ENCODE data around the gene SCAMP4. TPM values are rescaled to one million over a fixed set of nuclear protein-coding genes. Genes with fewer than 3 reads are reported as not detected.
"Not testable (repeated sequence)": the region's sequence is repeated elsewhere in the genome, so short reads cannot be mapped to it uniquely, and the experiment has no call there.

The SCAMP4 gene
- total RNA-seq, 2 experiments from 2014 or later, result 23.1 to 25.1 TPM

DNA sequence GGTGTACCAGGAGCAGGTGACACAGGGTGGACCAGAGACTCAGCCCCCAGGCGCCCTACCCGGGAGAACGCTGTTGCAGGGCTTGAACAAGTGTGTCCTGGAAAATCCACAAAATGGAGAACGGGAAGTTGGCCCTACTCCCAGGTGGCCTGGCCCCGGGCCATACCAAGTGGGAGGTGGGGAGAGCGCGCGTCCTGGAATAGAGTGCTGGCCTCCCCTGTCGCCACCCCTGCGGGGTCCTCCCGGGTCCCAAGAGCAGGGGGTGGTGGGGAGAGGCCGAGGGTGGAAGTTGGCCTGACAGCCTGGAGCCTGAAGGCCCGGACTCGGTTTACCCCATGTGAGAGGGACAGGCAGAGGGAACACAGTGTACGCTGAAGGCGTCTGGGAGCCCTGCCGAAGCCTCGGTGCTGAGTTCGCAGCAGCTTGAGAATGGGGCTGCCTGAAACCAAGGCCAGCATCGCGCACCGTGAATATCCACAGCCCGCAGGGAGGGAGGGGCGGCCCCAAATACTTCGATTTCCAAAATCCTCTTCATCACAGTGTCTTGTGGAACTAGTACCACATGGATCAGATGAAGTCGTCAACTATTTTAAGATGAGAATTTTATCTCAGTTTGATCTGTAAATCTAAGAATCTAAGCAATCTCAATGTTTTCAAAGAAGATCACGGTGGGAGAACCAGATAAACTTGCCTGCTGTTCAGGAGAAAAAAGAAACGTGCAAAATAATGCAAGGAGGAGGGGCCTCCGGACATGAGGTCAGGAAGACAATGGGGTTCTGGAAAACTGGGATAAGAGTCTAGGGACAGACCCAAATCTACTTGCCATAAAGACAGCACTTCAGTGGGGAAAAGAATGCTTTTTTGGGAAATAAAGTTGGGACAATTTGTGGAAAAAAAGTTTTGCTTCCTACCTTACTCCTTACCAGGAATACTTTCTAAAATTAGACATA is 31.4 kb upstream of the SCAMP4 start:
- no peaks in the 10 kb centered on the region for H3K9me3 Mint-ChIP-seq
- H3K4me1 Mint-ChIP-seq (ENCODE audit: low read depth), result peaks cover 30% of the 10 kb centered on the region
- ATAC-seq (no peak), DNase-seq (no peak)
- H3K36me3 Mint-ChIP-seq (ENCODE audit: low read depth), result peaks cover 33% of the 10 kb centered on the region
- H3K4me3 Mint-ChIP-seq, result peak overlapping the region; percentile 99
- H3K27ac Mint-ChIP-seq, result peak overlapping the region; percentile 97
- intact Hi-C loops (cut with micrococcal nuclease), result no loop called here
- ChIA-PET CTCF (interaction anchor here (1.1 to 2.6 kb wide), 4 partner anchors 9 to 56 kb away, joined by 3 to 7 read pairs (median 6); no protein-coding TSS in a partner anchor), POLR2A (interaction anchor here (1.3 to 3.2 kb wide), 3 partner anchors 8 to 18 kb away, joined by 5 to 39 read pairs (median 13); partner anchors contain the start of gene ABHD17A)
- H3K27me3 Mint-ChIP-seq, result no peaks in the 10 kb centered on the region
- TF ChIP-seq, protein P1, sequence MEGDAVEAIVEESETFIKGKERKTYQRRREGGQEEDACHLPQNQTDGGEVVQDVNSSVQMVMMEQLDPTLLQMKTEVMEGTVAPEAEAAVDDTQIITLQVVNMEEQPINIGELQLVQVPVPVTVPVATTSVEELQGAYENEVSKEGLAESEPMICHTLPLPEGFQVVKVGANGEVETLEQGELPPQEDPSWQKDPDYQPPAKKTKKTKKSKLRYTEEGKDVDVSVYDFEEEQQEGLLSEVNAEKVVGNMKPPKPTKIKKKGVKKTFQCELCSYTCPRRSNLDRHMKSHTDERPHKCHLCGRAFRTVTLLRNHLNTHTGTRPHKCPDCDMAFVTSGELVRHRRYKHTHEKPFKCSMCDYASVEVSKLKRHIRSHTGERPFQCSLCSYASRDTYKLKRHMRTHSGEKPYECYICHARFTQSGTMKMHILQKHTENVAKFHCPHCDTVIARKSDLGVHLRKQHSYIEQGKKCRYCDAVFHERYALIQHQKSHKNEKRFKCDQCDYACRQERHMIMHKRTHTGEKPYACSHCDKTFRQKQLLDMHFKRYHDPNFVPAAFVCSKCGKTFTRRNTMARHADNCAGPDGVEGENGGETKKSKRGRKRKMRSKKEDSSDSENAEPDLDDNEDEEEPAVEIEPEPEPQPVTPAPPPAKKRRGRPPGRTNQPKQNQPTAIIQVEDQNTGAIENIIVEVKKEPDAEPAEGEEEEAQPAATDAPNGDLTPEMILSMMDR (IDR thresholded peaks at IDR 0.05), result no peak

DNA sequence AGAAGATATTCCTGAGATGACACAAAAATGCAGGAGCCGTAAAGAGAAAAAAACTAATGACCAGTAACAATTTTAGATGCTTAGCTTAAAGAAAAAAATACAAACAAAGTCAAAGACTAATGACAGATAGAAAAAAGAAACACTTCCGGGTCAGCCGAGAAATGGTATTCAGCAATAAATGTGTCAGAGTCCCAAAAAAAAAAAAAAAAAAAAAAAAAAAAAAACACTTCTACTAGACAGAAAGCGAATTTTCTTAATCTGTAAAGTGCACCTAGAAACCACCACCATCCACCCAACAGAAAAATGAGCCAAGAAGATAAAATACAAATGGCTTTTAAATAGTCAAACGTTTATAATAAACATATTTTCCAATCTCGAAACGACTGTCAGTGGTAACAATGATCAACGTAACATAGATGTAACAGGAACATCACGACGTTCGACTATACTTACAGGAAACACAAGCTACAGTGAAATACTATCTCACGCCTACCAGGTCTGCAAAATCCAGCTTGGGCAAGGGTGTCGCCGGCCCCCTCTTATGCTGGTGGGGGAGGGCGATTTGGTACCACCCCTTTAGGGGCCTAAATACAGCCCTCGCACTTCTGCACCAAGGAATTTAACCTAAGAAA is 30.5 kb upstream of the SCAMP4 start:
- CTCF ChIA-PET, result interaction anchor here (0.6 to 2.6 kb wide), 11 partner anchors 9 to 177 kb away, joined by 3 to 7 read pairs (median 3); no protein-coding TSS in a partner anchor
- DNase-seq (peak; percentile 49), ATAC-seq (peak; percentile 47)
- H3K4me1 Mint-ChIP-seq (ENCODE audit: low read depth), result peaks cover 27% of the 10 kb centered on the region
- H3K9me3 Mint-ChIP-seq, result no peaks in the 10 kb centered on the region
- TF ChIP-seq, protein P1 (IDR thresholded peaks at IDR 0.05), result no peak
- intact Hi-C loops (cut with micrococcal nuclease), result no loop called here
- POLR2A ChIA-PET, result interaction anchor here (0.6 to 3.2 kb wide), 6 partner anchors 9 to 54 kb away, joined by 3 to 39 read pairs (median 8); partner anchors contain the start of gene ABHD17A
- peak overlapping the region; percentile 99 for H3K4me3 Mint-ChIP-seq
- peak overlapping the region; percentile 97 for H3K27ac Mint-ChIP-seq
- H3K36me3 Mint-ChIP-seq (ENCODE audit: low read depth), result peaks cover 32% of the 10 kb centered on the region
- H3K27me3 Mint-ChIP-seq, result no peaks in the 10 kb centered on the region

DNA sequence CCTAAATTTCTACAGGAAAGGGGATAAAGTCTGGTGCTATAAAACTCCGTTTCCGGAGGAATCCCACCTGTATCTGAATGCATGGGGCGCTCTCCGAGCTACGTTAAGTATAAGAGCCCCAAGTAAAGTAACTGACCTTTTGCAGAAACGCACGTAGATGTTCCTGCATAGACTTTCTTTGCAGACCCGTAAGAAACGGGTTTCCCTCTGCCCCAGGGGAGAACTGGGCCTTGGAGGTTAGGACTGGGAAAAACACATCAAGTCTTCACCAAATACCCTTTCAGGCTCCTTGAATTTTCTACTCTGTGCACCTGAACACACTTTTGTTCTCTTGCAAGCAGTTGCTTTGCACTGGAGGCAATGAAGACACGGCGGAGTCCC is 29.9 kb upstream of the SCAMP4 start:
- intact Hi-C loops (cut with micrococcal nuclease); H3K27me3 Mint-ChIP-seq; DNase-seq; H3K9me3 Mint-ChIP-seq: not testable (repeated sequence)
- peaks cover 32% of the 10 kb centered on the region for H3K36me3 Mint-ChIP-seq (ENCODE audit: low read depth)
- ChIA-PET POLR2A (interaction anchor here (0.7 to 3.2 kb wide), 6 partner anchors 9 to 22 kb away, joined by 4 to 39 read pairs (median 8); partner anchors contain the start of gene ABHD17A), CTCF (interaction anchor here (0.6 to 2.6 kb wide), 11 partner anchors 9 to 177 kb away, joined by 3 to 7 read pairs (median 3); no protein-coding TSS in a partner anchor)
- H3K4me3 Mint-ChIP-seq, result peak overlapping the region; percentile 99
- peak; percentile 25 for ATAC-seq
- H3K27ac Mint-ChIP-seq, result peak overlapping the region; percentile 97
- peaks cover 27% of the 10 kb centered on the region for H3K4me1 Mint-ChIP-seq (ENCODE audit: low read depth)

GRCh38 chr19:1875646-1876495 is 29.3 kb upstream of the SCAMP4 start:
- ChIA-PET CTCF (interaction anchor here (0.8 to 2.6 kb wide), 10 partner anchors 19 to 187 kb away, joined by 3 to 7 read pairs (median 4); no protein-coding TSS in a partner anchor), POLR2A (interaction anchor here (0.6 to 3.2 kb wide), 11 partner anchors 8 to 361 kb away, joined by 3 to 39 read pairs (median 5); partner anchors contain the start of gene ABHD17A)

DNA sequence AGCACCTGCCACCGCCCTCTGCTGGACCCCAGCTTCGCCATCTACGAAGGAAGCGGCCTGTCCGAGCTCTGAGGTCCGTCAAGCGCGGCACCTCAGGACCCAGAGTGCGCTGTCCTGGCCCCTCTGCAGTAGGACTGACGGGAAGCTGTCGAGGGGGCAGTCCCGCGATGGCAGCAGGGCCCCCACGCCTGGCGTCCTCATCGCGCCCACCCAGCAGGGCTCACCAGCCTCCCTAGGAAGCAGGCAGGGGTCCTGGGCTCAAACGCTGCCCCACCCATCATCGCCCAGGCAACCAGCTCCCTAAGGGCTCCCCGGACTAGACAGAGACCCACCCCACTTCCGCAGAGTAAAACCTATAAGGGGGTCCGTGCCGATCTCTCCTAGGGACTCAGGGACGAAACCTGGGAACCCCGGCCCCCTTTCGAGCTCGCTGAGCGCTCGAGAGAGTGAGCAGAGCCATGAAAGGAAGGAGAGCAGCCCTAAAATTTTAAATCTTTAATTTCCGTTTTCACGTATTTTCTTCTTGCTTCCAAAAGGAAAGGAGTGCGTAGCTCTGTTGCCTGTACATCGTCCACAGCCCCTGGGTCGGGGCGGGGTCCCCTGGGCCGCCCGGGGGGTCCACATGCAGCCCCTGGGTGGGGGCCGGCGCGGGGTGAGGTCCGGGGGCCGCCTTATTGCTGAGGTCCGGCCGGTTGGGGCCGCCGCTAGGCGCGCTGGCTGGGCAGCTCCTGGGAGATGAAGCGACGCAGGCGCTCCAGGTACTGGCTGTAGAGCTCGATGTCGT is 28.5 kb upstream of the SCAMP4 start:
- ChIA-PET POLR2A (interaction anchor here (0.6 to 3.2 kb wide), 7 partner anchors 8 to 360 kb away, joined by 3 to 39 read pairs (median 4); partner anchors contain the start of gene ABHD17A), CTCF (interaction anchor here (1.3 to 2.6 kb wide), 3 partner anchors 19 to 186 kb away, joined by 3 to 7 read pairs (median 5); no protein-coding TSS in a partner anchor)
- intact Hi-C loops (cut with micrococcal nuclease); H3K27me3 Mint-ChIP-seq; H3K9me3 Mint-ChIP-seq; DNase-seq: not testable (repeated sequence)
- peak; percentile 21 for ATAC-seq
- Mint-ChIP-seq H3K27ac (peak overlapping the region; percentile 90), H3K4me1 (ENCODE audit: low read depth) (peaks cover 31% of the 10 kb centered on the region), H3K36me3 (ENCODE audit: low read depth) (peaks cover 26% of the 10 kb centered on the region), H3K4me3 (peak overlapping the region; percentile 99)

More at GRCh38 chr19:1875646-1876495, 29.3 kb upstream of the SCAMP4 start:
- DNase-seq (peak; percentile 94), ATAC-seq (peak; percentile 93)
- intact Hi-C loops (cut with micrococcal nuclease), result no loop called here
- Mint-ChIP-seq H3K27ac (peak overlapping the region; percentile 97), H3K9me3 (no peaks in the 10 kb centered on the region), H3K27me3 (no peaks in the 10 kb centered on the region), H3K4me3 (peak overlapping the region; percentile 99), H3K4me1 (ENCODE audit: low read depth) (peaks cover 29% of the 10 kb centered on the region), H3K36me3 (ENCODE audit: low read depth) (peaks cover 27% of the 10 kb centered on the region)
- TF ChIP-seq, protein P1 (IDR thresholded peaks at IDR 0.05), result no peak

GRCh38 chr19:1877280-1877660 is 27.9 kb upstream of the SCAMP4 start:
- DNase-seq; H3K27me3 Mint-ChIP-seq; H3K27ac Mint-ChIP-seq; H3K4me3 Mint-ChIP-seq; H3K9me3 Mint-ChIP-seq; intact Hi-C loops (cut with micrococcal nuclease); ATAC-seq: not testable (repeated sequence)
- ChIA-PET CTCF (interaction anchor here (1.4 kb wide), 1 partner anchor 18 kb away, joined by 5 read pairs; no protein-coding TSS in a partner anchor), POLR2A (interaction anchor here (1.5 to 3.2 kb wide), 3 partner anchors 8 to 17 kb away, joined by 4 to 39 read pairs (median 11); partner anchors contain the start of gene ABHD17A)
- Mint-ChIP-seq H3K4me1 (ENCODE audit: low read depth) (peaks cover 31% of the 10 kb centered on the region), H3K36me3 (ENCODE audit: low read depth) (peaks cover 30% of the 10 kb centered on the region)

GRCh38 chr19:1878583-1878982 is 26.6 kb upstream of the SCAMP4 start:
- intact Hi-C loops (cut with micrococcal nuclease), result not testable (repeated sequence)

More at GRCh38 chr19:1878583-1878982, 26.6 kb upstream of the SCAMP4 start:
- DNase-seq, CTCF ChIA-PET, ATAC-seq, H3K4me3 Mint-ChIP-seq, H3K27me3 Mint-ChIP-seq, H3K9me3 Mint-ChIP-seq, POLR2A ChIA-PET: not testable (repeated sequence)
- Mint-ChIP-seq H3K27ac (peak overlapping the region; percentile 20), H3K4me1 (ENCODE audit: low read depth) (peaks cover 39% of the 10 kb centered on the region), H3K36me3 (ENCODE audit: low read depth) (peaks cover 35% of the 10 kb centered on the region)
